22Rv1 (cell line): ENCODE data around the gene IGLL1.
"Not testable (repeated sequence)": the region's sequence is repeated elsewhere in the genome, so short reads cannot be mapped to it uniquely, and the experiment has no call there.

Experiments
- CTCF ChIP-seq: fragments of 450-650 bp; IDR thresholded peaks from 2 replicates; pipeline ENCODE4 v1.5.1; 2017; ENCODE audit warnings: mild to moderate bottlenecking
- ZFX ChIP-seq: fragments of 450-650 bp; IDR thresholded peaks from 2 replicates; pipeline ENCODE4 v1.6.1; 2017; ENCODE audit warnings: antibody characterized with exemption, borderline replicate concordance

GRCh38 chr22:23597576-23598268 lies 17.6 kb upstream of the IGLL1 start:
- TF ChIP-seq CTCF, ZFX: not testable (repeated sequence)
